H1 (cell line): ENCODE measurements around the gene OBSCN. TPM values are rescaled to one million over a fixed set of nuclear protein-coding genes. Genes with fewer than 3 reads are reported as not detected.

Experiments
- EZH2 ChIP-seq: fragments of 200-600 bp; sonication (generic); IDR thresholded peaks from 2 replicates; pipeline ENCODE4 v1.7.1; 2012; ENCODE audit warnings: low read depth, mild to moderate bottlenecking, moderate library complexity, low read length, inconsistent platforms; ENCODE audit not compliant: severe bottlenecking
- JUND ChIP-seq: IDR thresholded peaks from 2 replicates; pipeline ENCODE4 v1.6.1; 2011; ENCODE audit warnings: mild to moderate bottlenecking, improper control_type of control experiment, low read length
- PHF8 ChIP-seq: fragments of 200-600 bp; sonication (generic); conservative IDR thresholded peaks from 2 replicates; pipeline ENCODE4 v1.7.1; 2012; ENCODE audit warnings: low read depth, mild to moderate bottlenecking, inconsistent platforms, low read length, moderate library complexity
- POLR2A ChIP-seq, 2 experiments: IDR thresholded peaks; 1 replicate in 1 of 2; 2 replicates in 1 of 2; pipeline ENCODE4 v1.6.1; 2011; ENCODE audit warnings: low read depth in 2 of 2, low read length in 2 of 2, mild to moderate bottlenecking in 2 of 2; ENCODE audit errors: control extremely low read depth in 1 of 2
- polyA plus RNA-seq, 7 experiments: library from polyadenylated mRNA; depleted of rRNA in 3 of 7; stranded (reverse) in 5 of 7; unstranded in 2 of 7; fragments of >200 nt in 5 of 7; fragments of 200-250 nt in 2 of 7; gene quantifications; 1 replicate in 5 of 7; 2 replicates in 1 of 7; 4 replicates in 1 of 7; pipeline versions ENCODE4 v1.2.1 to v1.2.3, GENCODE V29; 2011 to 2013; ENCODE audit warnings: missing spikeins in 2 of 7, mixed read lengths in 2 of 7
- total RNA-seq: library from RNA; stranded (reverse); fragmentation: NEBNext Ultra II Directional; extraction: Animal tissue kit (Norgen Biotek cat#: 25700); gene quantifications from 2 replicates; pipeline ENCODE4 v1.2.1, GENCODE V29; 2021

Gene OBSCN
- total and polyA plus RNA-seq, 2 of the 8 experiments (the other 6 are each of a cell fraction or from before 2014, with no cell fraction given) = 7.5 to 28.4 TPM

DNA sequence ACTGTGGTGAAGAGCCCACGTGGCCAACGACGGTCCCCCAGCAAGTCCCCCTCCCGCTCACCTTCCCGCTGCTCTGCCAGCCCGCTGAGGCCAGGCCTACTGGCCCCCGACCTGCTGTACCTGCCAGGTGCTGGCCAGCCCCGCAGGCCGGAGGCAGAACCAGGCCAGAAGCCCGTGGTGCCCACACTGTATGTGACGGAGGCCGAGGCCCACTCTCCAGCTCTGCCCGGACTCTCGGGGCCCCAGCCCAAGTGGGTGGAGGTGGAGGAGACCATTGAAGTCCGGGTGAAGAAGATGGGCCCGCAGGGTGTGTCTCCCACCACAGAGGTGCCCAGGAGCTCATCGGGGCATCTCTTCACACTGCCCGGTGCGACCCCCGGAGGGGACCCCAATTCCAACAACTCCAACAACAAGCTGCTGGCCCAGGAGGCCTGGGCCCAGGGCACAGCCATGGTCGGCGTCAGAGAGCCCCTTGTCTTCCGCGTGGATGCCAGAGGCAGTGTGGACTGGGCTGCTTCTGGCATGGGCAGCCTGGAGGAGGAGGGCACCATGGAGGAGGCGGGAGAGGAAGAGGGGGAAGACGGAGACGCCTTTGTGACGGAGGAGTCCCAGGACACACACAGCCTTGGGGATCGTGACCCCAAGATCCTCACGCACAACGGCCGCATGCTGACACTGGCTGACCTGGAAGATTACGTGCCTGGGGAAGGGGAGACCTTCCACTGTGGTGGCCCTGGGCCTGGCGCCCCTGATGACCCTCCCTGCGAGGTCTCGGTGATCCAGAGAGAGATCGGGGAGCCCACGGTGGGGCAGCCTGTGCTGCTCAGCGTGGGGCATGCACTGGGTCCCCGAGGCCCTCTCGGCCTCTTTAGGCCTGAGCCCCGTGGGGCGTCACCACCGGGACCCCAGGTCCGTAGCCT is 152.0 kb downstream of the OBSCN start (continued):
- TF ChIP-seq EZH2 (no peak), PHF8 (no peak), POLR2A (IDR thresholded peaks at IDR 0.05; ENCODE audit: control extremely low read depth in 1 of 2, low read depth in 2 of 2, low read length in 2 of 2) (no peak), JUND (no peak)
